Fibroblast of lung (primary cell): ENCODE measurements around the gene RBMS1.

Experiments
- CTCF ChIP-seq, 2 donors: IDR thresholded peaks in 1 of 2; conservative IDR thresholded peaks in 1 of 2; 1 replicate in 1 of 2; 2 replicates in 1 of 2; pipeline ENCODE4 v1.5.1; 2011 to 2012; ENCODE audit warnings: low read length in 2 of 2, control low read depth in 1 of 2, inconsistent platforms in 1 of 2, low read depth in 1 of 2, mild to moderate bottlenecking in 1 of 2
- EZH2 ChIP-seq: IDR thresholded peaks from 2 replicates; pipeline ENCODE4 v1.5.1; 2012; ENCODE audit warnings: low read length, control low read depth, mild to moderate bottlenecking; ENCODE audit errors: missing control alignments

DNA sequence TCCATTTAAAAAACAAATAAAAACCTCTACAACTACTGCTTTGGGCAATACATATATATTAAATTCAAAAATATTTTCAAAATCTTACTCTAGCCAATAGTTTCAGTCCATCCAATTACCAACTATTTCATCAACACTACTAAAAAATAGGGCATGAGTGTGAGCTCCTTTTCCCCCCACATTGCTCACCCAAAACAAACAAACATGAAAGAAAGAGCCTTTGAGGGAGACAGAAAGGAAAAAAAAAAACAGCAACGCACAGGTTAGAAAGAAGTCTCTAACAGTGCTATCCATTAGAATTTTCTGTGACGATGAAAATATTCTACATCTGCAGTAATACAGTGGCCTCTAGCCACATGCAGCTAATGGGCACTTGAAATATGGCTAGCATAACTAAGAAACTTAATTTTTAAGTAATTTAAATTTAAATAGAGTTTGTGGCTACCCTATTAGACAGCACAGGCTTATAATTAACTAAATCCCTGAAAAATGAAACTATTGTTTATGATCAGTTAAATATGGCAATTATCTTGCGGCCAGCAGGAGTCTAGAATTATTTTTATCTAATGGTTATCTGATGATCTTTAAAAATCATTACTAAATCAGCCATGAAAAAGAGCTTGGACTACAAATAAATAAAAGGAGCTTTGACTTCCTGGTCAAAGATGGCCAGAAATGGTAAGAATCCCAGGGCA lies 59.2 kb downstream of the RBMS1 start:
- TF ChIP-seq CTCF (conservative IDR thresholded peaks at IDR 0.05 in 1 of 2, IDR thresholded peaks at IDR 0.05 in 1 of 2; ENCODE audit: low read depth in 1 of 2, low read length in 2 of 2) (no peak), EZH2 (no peak)
